Measurements from ENCODE around the gene ETF1.

Gene ETF1

GRCh38 chr5:138527170-138527569, 15.9 kb downstream of the ETF1 start:
- H3K9me2 ChIP-seq (replicated peaks; ENCODE audit: insufficient read depth, low read length) = no peaks in the 10 kb centered on the region
- H3K4me3 ChIP-seq (ENCODE audit: low read length) = no peak overlapping the region
- no peak for TF ChIP-seq EZH2phosphoT487 (IDR thresholded peaks at IDR 0.05; ENCODE audit: low read length)
- no peak for TF ChIP-seq EZH2 (optimal IDR thresholded peaks at IDR 0.05; ENCODE audit: low read depth, low read length)
- no peak for TF ChIP-seq CTCF (IDR thresholded peaks at IDR 0.05; ENCODE audit: low read length)
- no peaks in the 10 kb centered on the region for H3K9me3 ChIP-seq (replicated peaks; ENCODE audit: insufficient read depth, low read length)
- H3K27ac ChIP-seq (ENCODE audit: low read length) = no peak overlapping the region
- no peaks in the 10 kb centered on the region for H3K36me3 ChIP-seq (replicated peaks; ENCODE audit: insufficient read depth, low read length)
- H3F3A ChIP-seq (ENCODE audit: insufficient read depth, low read length) = no peaks in the 10 kb centered on the region
- H3K79me2 ChIP-seq (ENCODE audit: low read length) = peaks cover 95% of the 10 kb centered on the region
- DNase-seq = no peak
- no peak overlapping the region for H3K9ac ChIP-seq (ENCODE audit: low read length)
- H3K4me1 ChIP-seq (ENCODE audit: low read length) = no peaks in the 10 kb centered on the region
- H4K20me1 ChIP-seq (ENCODE audit: insufficient read depth, low read length) = peaks cover 15% of the 10 kb centered on the region; the same call in 1 of the 2 replicates
- no peak overlapping the region for H3K4me2 ChIP-seq (ENCODE audit: low read depth, low read length)
- H3K27me3 ChIP-seq (replicated peaks; ENCODE audit: insufficient read depth, low read length) = no peaks in the 10 kb centered on the region
- no peak overlapping the region for H2AFZ ChIP-seq (ENCODE audit: low read length)

- no peak for TF ChIP-seq EZH2phosphoT487 (IDR thresholded peaks at IDR 0.05; ENCODE audit: low read length)
- no peak for TF ChIP-seq EZH2 (optimal IDR thresholded peaks at IDR 0.05; ENCODE audit: low read depth, low read length)
- no peak for TF ChIP-seq CTCF (IDR thresholded peaks at IDR 0.05; ENCODE audit: low read length)
- Histone ChIP-seq H3K4me1 (ENCODE audit: low read length) (no peaks in the 10 kb centered on the region), H3K4me3 (ENCODE audit: low read length) (no peak overlapping the region), H3K79me2 (ENCODE audit: low read length) (peaks cover 92% of the 10 kb centered on the region), H3F3A (ENCODE audit: insufficient read depth, low read length) (no peaks in the 10 kb centered on the region), H3K27ac (ENCODE audit: low read length) (no peak overlapping the region), H3K9me2 (replicated peaks; ENCODE audit: insufficient read depth, low read length) (no peaks in the 10 kb centered on the region), H3K9me3 (replicated peaks; ENCODE audit: insufficient read depth, low read length) (no peaks in the 10 kb centered on the region), H4K20me1 (ENCODE audit: insufficient read depth, low read length) (peaks cover 14% of the 10 kb centered on the region), H3K4me2 (ENCODE audit: low read depth, low read length) (no peak overlapping the region), H3K36me3 (replicated peaks; ENCODE audit: insufficient read depth, low read length) (no peaks in the 10 kb centered on the region), H3K9ac (ENCODE audit: low read length) (no peak overlapping the region), H3K27me3 (replicated peaks; ENCODE audit: insufficient read depth, low read length) (no peaks in the 10 kb centered on the region), H2AFZ (ENCODE audit: low read length) (no peak overlapping the region)
- no peak for DNase-seq
These were observed 19.6 kb downstream of the ETF1 start for GRCh38 chr5:138523406-138523805.

- Histone ChIP-seq H4K20me1 (ENCODE audit: insufficient read depth, low read length) (peaks cover 8% of the 10 kb centered on the region), H3F3A (ENCODE audit: insufficient read depth, low read length) (no peaks in the 10 kb centered on the region), H3K9me3 (replicated peaks; ENCODE audit: insufficient read depth, low read length) (no peaks in the 10 kb centered on the region), H3K9ac (ENCODE audit: low read length) (no peak overlapping the region), H3K79me2 (ENCODE audit: low read length) (peaks cover 74% of the 10 kb centered on the region), H3K36me3 (replicated peaks; ENCODE audit: insufficient read depth, low read length) (peaks cover 5% of the 10 kb centered on the region; the same call in 1 of the 2 replicates), H3K27me3 (replicated peaks; ENCODE audit: insufficient read depth, low read length) (no peaks in the 10 kb centered on the region), H3K9me2 (replicated peaks; ENCODE audit: insufficient read depth, low read length) (no peaks in the 10 kb centered on the region), H3K4me1 (ENCODE audit: low read length) (no peaks in the 10 kb centered on the region), H3K4me2 (ENCODE audit: low read depth, low read length) (no peak overlapping the region), H3K4me3 (ENCODE audit: low read length) (no peak overlapping the region), H2AFZ (ENCODE audit: low read length) (no peak overlapping the region), H3K27ac (ENCODE audit: low read length) (no peak overlapping the region)
- no peak for TF ChIP-seq CTCF (IDR thresholded peaks at IDR 0.05; ENCODE audit: low read length)
- TF ChIP-seq EZH2 (optimal IDR thresholded peaks at IDR 0.05; ENCODE audit: low read depth, low read length) = no peak
- TF ChIP-seq EZH2phosphoT487 (IDR thresholded peaks at IDR 0.05; ENCODE audit: low read length) = no peak
- DNase-seq = no peak
These were observed 22.1 kb downstream of the ETF1 start for GRCh38 chr5:138520971-138521370.

All from MM.1S (cell line).